Body of pancreas (tissue), 4 donors: ENCODE measurements around the gene C3orf80.

Experiments used
- CTCF ChIP-seq, 7 experiments: fragments of 450-650 bp in 4 of 7; fragments of 200-600 bp in 3 of 7; sonication (generic) in 3 of 7; IDR thresholded peaks; one replicate each; pipeline ENCODE4 v1.5.1; 2016 to 2019; ENCODE audit warnings: antibody characterized with exemption in 7 of 7
- POLR2A ChIP-seq, 3 donors: fragments of 450-650 bp; IDR thresholded peaks; one replicate each; pipeline ENCODE4 v1.6.1; 2016; ENCODE audit warnings: antibody characterized with exemption in 3 of 3, mild to moderate bottlenecking in 2 of 3

GRCh38 chr3:160259589-160259988, 34.4 kb downstream of the C3orf80 start:
- TF ChIP-seq CTCF (IDR thresholded peaks at IDR 0.05) (no peak), POLR2A (IDR thresholded peaks at IDR 0.05) (no peak)
